HFFc6 (cell line): Measurements from ENCODE around the gene LRRTM2. TPM values are rescaled to one million over a fixed set of nuclear protein-coding genes. Genes with fewer than 3 reads are reported as not detected.
"Not testable (repeated sequence)": the region's sequence is repeated elsewhere in the genome, so short reads cannot be mapped to it uniquely, and the experiment has no call there.

Source experiments
- DNase-seq: peaks from one replicate; pipeline ENCODE4 v3.0.0-alpha.2; 2018
- H3K27ac Mint-ChIP-seq: 2 replicates; pipeline ENCODE4 v1.8.0; 2020; ENCODE audit warnings: mild to moderate bottlenecking, mixed read lengths
- H3K27me3 Mint-ChIP-seq: 2 replicates; pipeline ENCODE4 v1.8.0; 2021; ENCODE audit warnings: mild to moderate bottlenecking, moderate library complexity, mixed read lengths; ENCODE audit not compliant: insufficient read depth
- H3K36me3 Mint-ChIP-seq: 2 replicates; pipeline ENCODE4 v1.8.0; 2021; ENCODE audit warnings: low read depth, mixed read lengths
- H3K4me1 Mint-ChIP-seq: 2 replicates; pipeline ENCODE4 v1.8.0; 2020; ENCODE audit warnings: low read depth, mixed read lengths
- H3K4me3 Mint-ChIP-seq: 2 replicates; pipeline ENCODE4 v1.8.0; 2020; ENCODE audit warnings: mild to moderate bottlenecking, moderate library complexity, mixed read lengths
- H3K9me3 Mint-ChIP-seq: 2 replicates; pipeline ENCODE4 v1.8.0; 2020; ENCODE audit warnings: mild to moderate bottlenecking, mixed read lengths
- CTCF ChIP-seq: fragments of 200-600 bp; sonication (generic); IDR thresholded peaks from 2 replicates; pipeline ENCODE4 v1.5.0; 2021; ENCODE audit warnings: antibody characterized with exemption, mild to moderate bottlenecking
- long read RNA-seq: library from polyadenylated mRNA; unstranded; transcript quantifications from one replicate; pipeline ENCODE4 v2.0.0, GENCODE V29; 2019
- total RNA-seq, 6 experiments: library from RNA; stranded (reverse); fragmentation: NEBNext Ultra II Directional; extraction: Animal tissue kit (Norgen Biotek cat#: 25700); gene quantifications; 2 replicates in 1 of 6; 3 replicates in 5 of 6; pipeline ENCODE4 v1.2.3, GENCODE V29; 2021

Gene LRRTM2
- total RNA-seq: 1 to 10 TPM in 1 of 6 experiments, under 1 TPM in 5; 0.20 to 1.0 (median 0.25) TPM
- long read RNA-seq: 0 reads

GRCh38 chr5:138874771-138875551, at the start of gene LRRTM2:
LRRTM2 (minus strand) TSS chr5:138875335; CDS start chr5:138874911, 424 bp downstream.
- Mint-ChIP-seq H3K36me3 (no peaks in the 10 kb centered on the region), H3K27ac (peak within 1 kb of the TSS; percentile 87), H3K4me1 (peaks cover 64% of the 10 kb centered on the region), H3K4me3 (peak within 1 kb of the TSS; percentile 85), H3K9me3 (no peaks in the 10 kb centered on the region), H3K27me3 (no peaks in the 10 kb centered on the region; the same call in 1 of the 2 replicates)
- DNase-seq: peak; percentile 70
- TF ChIP-seq CTCF: no peak

- Mint-ChIP-seq H3K4me3 (no peak overlapping the region), H3K9me3 (no peaks in the 10 kb centered on the region), H3K36me3 (peaks cover 37% of the 10 kb centered on the region), H3K27ac (no peak overlapping the region), H3K4me1 (peaks cover 12% of the 10 kb centered on the region), H3K27me3 (peaks cover 3% of the 10 kb centered on the region)
- no peak for TF ChIP-seq CTCF
- DNase-seq: no peak
These were observed 47.4 kb upstream of the LRRTM2 start for GRCh38 chr5:138922494-138922893.

- H3K27ac Mint-ChIP-seq: peak overlapping the region; percentile 55
- peaks cover 12% of the 10 kb centered on the region for H3K4me1 Mint-ChIP-seq
- not testable (repeated sequence) for H3K9me3 Mint-ChIP-seq, H3K4me3 Mint-ChIP-seq, DNase-seq, H3K27me3 Mint-ChIP-seq
- H3K36me3 Mint-ChIP-seq: peaks cover 27% of the 10 kb centered on the region
These were observed 46.2 kb upstream of the LRRTM2 start for GRCh38 chr5:138921362-138921761.

GRCh38 chr5:138920181-138920580, 45.0 kb upstream of the LRRTM2 start:
- TF ChIP-seq CTCF: no peak
- H3K9me3 Mint-ChIP-seq: no peaks in the 10 kb centered on the region
- DNase-seq: no peak
- H3K36me3 Mint-ChIP-seq: peaks cover 17% of the 10 kb centered on the region; the same call in 1 of the 2 replicates
- H3K27ac Mint-ChIP-seq: no peak overlapping the region
- H3K4me1 Mint-ChIP-seq: peaks cover 12% of the 10 kb centered on the region
- no peak overlapping the region for H3K4me3 Mint-ChIP-seq
- no peaks in the 10 kb centered on the region for H3K27me3 Mint-ChIP-seq

- Mint-ChIP-seq H3K9me3 (no peaks in the 10 kb centered on the region), H3K36me3 (peaks cover 12% of the 10 kb centered on the region; the same call in 1 of the 2 replicates), H3K27me3 (no peaks in the 10 kb centered on the region), H3K4me3 (no peak overlapping the region), H3K27ac (no peak overlapping the region), H3K4me1 (peaks cover 12% of the 10 kb centered on the region)
- DNase-seq: no peak
- TF ChIP-seq CTCF: no peak
These were observed 43.6 kb upstream of the LRRTM2 start for GRCh38 chr5:138918686-138919085.

GRCh38 chr5:138914338-138914737, 39.2 kb upstream of the LRRTM2 start:
- no peaks in the 10 kb centered on the region; the same call in 1 of the 2 replicates for H3K27me3 Mint-ChIP-seq
- TF ChIP-seq CTCF: no peak
- no peak overlapping the region for H3K27ac Mint-ChIP-seq
- DNase-seq: no peak
- no peak overlapping the region for H3K4me3 Mint-ChIP-seq
- peaks cover 26% of the 10 kb centered on the region for H3K36me3 Mint-ChIP-seq
- peaks cover 31% of the 10 kb centered on the region for H3K4me1 Mint-ChIP-seq
- H3K9me3 Mint-ChIP-seq: no peaks in the 10 kb centered on the region
